DOHH2 (cell line): ENCODE results near the gene CNTNAP5.

Experiments used
- H3F3A ChIP-seq: fragments of 200-600 bp; sonication (generic), shearing (Covaris generic); 2 replicates; pipeline ENCODE4 v1.6.0; 2016; ENCODE audit warnings: antibody characterized with exemption, mild to moderate bottlenecking; ENCODE audit not compliant: control insufficient read depth, insufficient read depth
- H3K27ac ChIP-seq: fragments of 200-600 bp; sonication (generic); 2 replicates; pipeline ENCODE4 v1.5.1; 2014; ENCODE audit warnings: low read depth, mild to moderate bottlenecking, low read length, moderate library complexity
- H3K27me3 ChIP-seq: fragments of 200-600 bp; sonication (generic); 2 replicates; pipeline ENCODE4 v1.6.1; 2014; ENCODE audit warnings: mild to moderate bottlenecking, low read length, mixed read lengths; ENCODE audit not compliant: control insufficient read depth
- H3K36me3 ChIP-seq: fragments of 200-600 bp; sonication (generic); 2 replicates; pipeline ENCODE4 v1.6.1; 2014; ENCODE audit warnings: mild to moderate bottlenecking, low read length, moderate library complexity, mixed read lengths; ENCODE audit not compliant: control insufficient read depth
- H3K4me1 ChIP-seq: fragments of 200-600 bp; sonication (generic); 2 replicates; pipeline ENCODE4 v1.6.1; 2014; ENCODE audit warnings: mild to moderate bottlenecking, low read length, mixed read lengths; ENCODE audit not compliant: control insufficient read depth
- H3K4me2 ChIP-seq: fragments of 200-600 bp; sonication (generic); 2 replicates; pipeline ENCODE4 v1.6.0; 2014; ENCODE audit warnings: mild to moderate bottlenecking, low read length, moderate library complexity
- H3K4me3 ChIP-seq: fragments of 200-600 bp; sonication (generic); 2 replicates; pipeline ENCODE4 v1.5.1; 2014; ENCODE audit warnings: mild to moderate bottlenecking, low read length, mixed read lengths
- H3K79me2 ChIP-seq: fragments of 200-600 bp; sonication (generic); 2 replicates; pipeline ENCODE4 v1.6.1; 2014; ENCODE audit warnings: mild to moderate bottlenecking, low read length, mixed read lengths; ENCODE audit not compliant: control insufficient read depth
- H3K9me2 ChIP-seq: fragments of 200-600 bp; sonication (generic); replicated peaks from 2 replicates; pipeline ENCODE4 v1.6.1; 2014; ENCODE audit warnings: mild to moderate bottlenecking, low read length, mixed read lengths; ENCODE audit not compliant: control insufficient read depth
- H3K9me3 ChIP-seq: fragments of 200-600 bp; sonication (generic); 2 replicates; pipeline ENCODE4 v1.6.1; 2014; ENCODE audit warnings: antibody characterized with exemption, low read length, mixed read lengths; ENCODE audit not compliant: control insufficient read depth, insufficient read depth
- H4K20me1 ChIP-seq: fragments of 200-600 bp; sonication (generic); 2 replicates; pipeline ENCODE4 v1.6.0; 2014; ENCODE audit warnings: low read depth, mild to moderate bottlenecking, antibody characterized with exemption, low read length, moderate library complexity; ENCODE audit not compliant: control insufficient read depth, insufficient read depth
- EZH2phosphoT487 ChIP-seq: fragments of 200-600 bp; sonication (generic); IDR thresholded peaks from 2 replicates; pipeline ENCODE4 v1.6.1; 2017; ENCODE audit warnings: borderline replicate concordance, mild to moderate bottlenecking, antibody characterized with exemption, low read length, moderate library complexity, mixed read lengths
- TF ChIP-seq, protein P1 (sequence below): fragments of 200-600 bp; sonication (generic); IDR thresholded peaks from one replicate; pipeline ENCODE4 v1.5.1; 2014; ENCODE audit warnings: antibody characterized with exemption, mild to moderate bottlenecking, low read depth, low read length; ENCODE audit not compliant: poor library complexity, severe bottlenecking

Gene CNTNAP5

DNA sequence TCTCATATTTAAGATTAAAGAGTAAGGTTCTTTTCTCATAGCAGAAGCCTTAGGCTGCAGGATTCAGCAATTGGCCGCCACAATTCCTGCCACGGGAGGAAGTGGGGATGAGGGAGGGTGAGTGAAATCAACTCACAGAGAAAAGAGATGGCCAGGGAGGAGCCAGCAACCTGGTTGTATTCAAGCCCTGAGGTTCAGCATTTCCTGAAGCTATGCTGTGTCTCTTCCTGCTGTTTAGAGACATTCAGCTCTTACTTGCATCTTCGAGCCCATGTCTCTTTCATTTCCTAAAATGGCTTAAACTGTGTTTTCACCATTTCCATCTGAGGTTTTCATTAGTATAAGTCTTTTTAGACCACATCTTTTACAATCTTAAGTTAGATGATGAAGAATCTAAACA lies 522.6 kb downstream of the CNTNAP5 start:
- no peaks in the 10 kb centered on the region for H4K20me1 ChIP-seq
- no peak overlapping the region for H3K4me2 ChIP-seq
- H3K27ac ChIP-seq = no peak overlapping the region
- no peaks in the 10 kb centered on the region for H3K79me2 ChIP-seq
- H3K9me2 ChIP-seq = no peaks in the 10 kb centered on the region
- H3K36me3 ChIP-seq = no peaks in the 10 kb centered on the region
- H3K4me1 ChIP-seq = no peaks in the 10 kb centered on the region
- no peaks in the 10 kb centered on the region for H3K9me3 ChIP-seq
- no peaks in the 10 kb centered on the region for H3F3A ChIP-seq
- no peak overlapping the region for H3K4me3 ChIP-seq
- TF ChIP-seq EZH2phosphoT487 = no peak
- TF ChIP-seq, protein P1, sequence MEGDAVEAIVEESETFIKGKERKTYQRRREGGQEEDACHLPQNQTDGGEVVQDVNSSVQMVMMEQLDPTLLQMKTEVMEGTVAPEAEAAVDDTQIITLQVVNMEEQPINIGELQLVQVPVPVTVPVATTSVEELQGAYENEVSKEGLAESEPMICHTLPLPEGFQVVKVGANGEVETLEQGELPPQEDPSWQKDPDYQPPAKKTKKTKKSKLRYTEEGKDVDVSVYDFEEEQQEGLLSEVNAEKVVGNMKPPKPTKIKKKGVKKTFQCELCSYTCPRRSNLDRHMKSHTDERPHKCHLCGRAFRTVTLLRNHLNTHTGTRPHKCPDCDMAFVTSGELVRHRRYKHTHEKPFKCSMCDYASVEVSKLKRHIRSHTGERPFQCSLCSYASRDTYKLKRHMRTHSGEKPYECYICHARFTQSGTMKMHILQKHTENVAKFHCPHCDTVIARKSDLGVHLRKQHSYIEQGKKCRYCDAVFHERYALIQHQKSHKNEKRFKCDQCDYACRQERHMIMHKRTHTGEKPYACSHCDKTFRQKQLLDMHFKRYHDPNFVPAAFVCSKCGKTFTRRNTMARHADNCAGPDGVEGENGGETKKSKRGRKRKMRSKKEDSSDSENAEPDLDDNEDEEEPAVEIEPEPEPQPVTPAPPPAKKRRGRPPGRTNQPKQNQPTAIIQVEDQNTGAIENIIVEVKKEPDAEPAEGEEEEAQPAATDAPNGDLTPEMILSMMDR = no peak
- no peaks in the 10 kb centered on the region for H3K27me3 ChIP-seq

DNA sequence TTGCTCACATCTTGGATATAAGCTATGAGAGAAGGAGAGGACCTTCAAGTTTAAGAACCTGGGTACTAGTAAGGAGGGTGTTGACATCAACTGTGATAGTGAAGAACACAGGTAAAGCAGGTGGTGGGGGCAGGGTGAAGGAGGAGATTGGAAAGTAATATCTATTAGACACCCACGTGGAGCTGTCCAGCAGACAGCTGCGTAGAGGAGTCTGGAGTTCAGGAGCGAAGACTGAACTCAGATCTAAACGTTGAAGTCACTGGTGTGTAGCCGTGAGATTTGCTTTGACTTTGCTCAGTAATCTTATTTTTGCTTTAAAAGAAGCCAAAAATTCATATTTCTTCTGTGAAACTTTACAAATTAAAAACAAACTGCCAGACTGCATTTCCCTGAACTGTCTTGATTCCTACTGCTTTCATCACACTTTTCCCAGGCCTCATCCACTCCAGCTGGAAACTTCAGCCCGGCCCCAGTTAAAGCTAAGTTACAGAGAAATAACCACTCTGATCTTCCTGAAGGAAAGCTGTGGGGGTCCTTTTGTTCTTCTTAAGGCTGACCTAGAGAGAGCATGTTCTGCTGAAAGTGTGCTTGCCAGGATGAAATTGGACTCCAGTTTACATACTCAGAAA lies 533.3 kb downstream of the CNTNAP5 start:
- no peak overlapping the region for H3K27ac ChIP-seq
- no peaks in the 10 kb centered on the region for H3K27me3 ChIP-seq
- H3F3A ChIP-seq = no peaks in the 10 kb centered on the region
- no peak overlapping the region for H3K4me2 ChIP-seq
- no peaks in the 10 kb centered on the region for H3K4me1 ChIP-seq
- no peaks in the 10 kb centered on the region for H3K9me2 ChIP-seq
- no peak for TF ChIP-seq EZH2phosphoT487
- TF ChIP-seq, protein P1 = no peak
- no peaks in the 10 kb centered on the region for H3K36me3 ChIP-seq
- H3K9me3 ChIP-seq = no peaks in the 10 kb centered on the region; the same call in 1 of the 2 replicates
- no peak overlapping the region for H3K4me3 ChIP-seq
- no peaks in the 10 kb centered on the region for H4K20me1 ChIP-seq
- no peaks in the 10 kb centered on the region for H3K79me2 ChIP-seq

DNA sequence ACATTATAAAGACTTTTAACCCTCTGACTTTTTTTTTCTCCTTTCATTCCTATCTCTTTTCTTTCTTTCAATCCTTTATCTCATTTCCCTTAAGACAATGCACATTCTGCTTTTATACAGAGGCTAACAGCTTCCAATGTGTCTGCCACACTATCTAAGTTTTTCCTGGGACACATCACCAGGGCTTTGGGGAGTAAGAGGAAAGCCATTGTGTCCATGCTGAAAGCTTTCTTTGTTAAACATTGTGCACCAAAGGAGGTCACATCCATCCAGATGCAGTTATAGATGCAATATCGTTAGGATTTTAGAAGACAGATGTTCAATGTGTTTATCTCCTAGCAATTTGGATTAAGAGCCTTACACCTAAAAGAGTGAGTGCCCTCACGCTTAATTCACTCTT lies 534.1 kb downstream of the CNTNAP5 start:
- no peaks in the 10 kb centered on the region; the same call in 1 of the 2 replicates for H3K9me3 ChIP-seq
- H3K27ac ChIP-seq = no peak overlapping the region
- no peaks in the 10 kb centered on the region for H3K9me2 ChIP-seq
- H3K4me2 ChIP-seq = no peak overlapping the region
- H3K4me3 ChIP-seq = no peak overlapping the region
- TF ChIP-seq, protein P1 = no peak
- no peak for TF ChIP-seq EZH2phosphoT487
- no peaks in the 10 kb centered on the region for H3K36me3 ChIP-seq
- no peaks in the 10 kb centered on the region for H3K4me1 ChIP-seq
- H4K20me1 ChIP-seq = no peaks in the 10 kb centered on the region
- no peaks in the 10 kb centered on the region for H3K79me2 ChIP-seq
- H3F3A ChIP-seq = no peaks in the 10 kb centered on the region
- no peaks in the 10 kb centered on the region for H3K27me3 ChIP-seq
